Measurements from ENCODE around the gene CTSW. TPM values are rescaled to one million over a fixed set of nuclear protein-coding genes. Genes with fewer than 3 reads are reported as not detected.
"Not testable (repeated sequence)": the region's sequence is repeated elsewhere in the genome, so short reads cannot be mapped to it uniquely, and the experiment has no call there.

The CTSW gene
- total RNA-seq, 4 donors from 2014 or later: 0.20 to 0.49 (median 0.32) TPM; not detected in 1

- DNase-seq (peak; percentile 96 to 99), ATAC-seq (peak; percentile 71 to 78)
- TF ChIP-seq CTCF (IDR thresholded peaks at IDR 0.05 in 4 of 5, conservative IDR thresholded peaks at IDR 0.05 in 1 of 5) (peak in 3 of 5 experiments; percentile 18 to 22 (median 21)), POLR2A (IDR thresholded peaks at IDR 0.05) (peak; percentile 98 to 99)
- intact Hi-C loops (cut with DNase I; ENCODE audit: low total_unique reads) (loop anchor here (1.0 kb wide), 1 partner anchor 25 kb away; no protein-coding TSS in a partner anchor), in situ Hi-C loops (cut with MboI; ENCODE audit: low sequenced_read_pairs in 4 of 4) (no loop called here)
- peaks cover 0 to 13% of the 10 kb centered on the region in 2 donors for H3K36me3 ChIP-seq
- H3K4me1 ChIP-seq: peaks cover 41 to 51% of the 10 kb centered on the region in 2 donors
- peak within 1 kb of the TSS; percentile 93 to 98 (median 96) for H3K27ac ChIP-seq
- peak within 1 kb of the TSS; percentile 67 to 81 (median 77) for H3K4me3 ChIP-seq
- no peaks in the 10 kb centered on the region for H3K27me3 ChIP-seq
- no peaks in the 10 kb centered on the region for H3K9me3 ChIP-seq
These were observed 10.9 kb downstream of the CTSW start, which contains the start of gene CCDC85B for GRCh38 chr11:65890324-65891218. TSS of gene CCDC85B (plus strand) at chr11:65890673. CDS start at chr11:65890784, 111 bp downstream.

GRCh38 chr11:65891219-65892136 is 11.8 kb downstream of the CTSW start:
- no peak for DNase-seq
- TF ChIP-seq CTCF (IDR thresholded peaks at IDR 0.05 in 4 of 5, conservative IDR thresholded peaks at IDR 0.05 in 1 of 5): peak in 2 of 5 experiments; percentile 23 to 40
- TF ChIP-seq POLR2A (IDR thresholded peaks at IDR 0.05): peak in 1 of 2 donors; percentile 32
- intact Hi-C loops (cut with DNase I; ENCODE audit: low total_unique reads): no loop called here
- H3K9me3 ChIP-seq: no peaks in the 10 kb centered on the region
- H3K4me3 ChIP-seq: peak overlapping the region; percentile 67 to 81 (median 76)
- no peak for ATAC-seq
- no peaks in the 10 kb centered on the region for H3K27me3 ChIP-seq
- H3K4me1 ChIP-seq: peaks cover 41 to 51% of the 10 kb centered on the region in 2 donors
- in situ Hi-C loops (cut with MboI; ENCODE audit: low sequenced_read_pairs in 4 of 4): no loop called here
- H3K27ac ChIP-seq: peak overlapping the region; percentile 93 to 98 (median 96)
- peaks cover 0 to 7% of the 10 kb centered on the region in 2 donors for H3K36me3 ChIP-seq

- H3K27ac ChIP-seq: peak overlapping the region; percentile 93 to 98 (median 96)
These were observed 12.5 kb downstream of the CTSW start for GRCh38 chr11:65892137-65892540.

GRCh38 chr11:65892661-65893317 is 13.2 kb downstream of the CTSW start:
- H3K4me1 ChIP-seq: peaks cover 34 to 45% of the 10 kb centered on the region in 2 donors
- H3K27ac ChIP-seq: peak overlapping the region; percentile 93 to 98 (median 96)
- in situ Hi-C loops (cut with MboI; ENCODE audit: low sequenced_read_pairs in 4 of 4) (no loop called here), intact Hi-C loops (cut with DNase I; ENCODE audit: low total_unique reads) (no loop called here)
- H3K27me3 ChIP-seq: no peaks in the 10 kb centered on the region
- no peak for DNase-seq
- H3K9me3 ChIP-seq: no peaks in the 10 kb centered on the region
- no peak for ATAC-seq
- H3K36me3 ChIP-seq: no peaks in the 10 kb centered on the region
- peak overlapping the region in 2 of 4 donors; percentile 73 to 81 for H3K4me3 ChIP-seq
- TF ChIP-seq CTCF (IDR thresholded peaks at IDR 0.05 in 4 of 5, conservative IDR thresholded peaks at IDR 0.05 in 1 of 5) (no peak), POLR2A (IDR thresholded peaks at IDR 0.05) (no peak)

More at GRCh38 chr11:65892137-65892540, 12.5 kb downstream of the CTSW start:
- H3K36me3 ChIP-seq; in situ Hi-C loops (cut with MboI; ENCODE audit: low sequenced_read_pairs in 4 of 4); intact Hi-C loops (cut with DNase I; ENCODE audit: low total_unique reads); H3K9me3 ChIP-seq; ATAC-seq; H3K27me3 ChIP-seq; DNase-seq: not testable (repeated sequence)
- peak overlapping the region; percentile 67 to 81 (median 76) for H3K4me3 ChIP-seq
- H3K4me1 ChIP-seq: peaks cover 40 to 51% of the 10 kb centered on the region in 2 donors
